Lower leg skin (tissue), 4 donors: ENCODE measurements around the gene C1orf210. TPM values are rescaled to one million over a fixed set of nuclear protein-coding genes. Genes with fewer than 3 reads are reported as not detected.

Source experiments
- DNase-seq, 2 donors: peaks; one replicate each; pipeline ENCODE4 v3.0.0-alpha.2; 2019; ENCODE audit warnings: low spot score in 2 of 2
- H3K4me3 ChIP-seq: fragments of 200-600 bp; sonication (generic); 2 replicates; pipeline ENCODE4 v1.5.1; 2017; ENCODE audit warnings: mild to moderate bottlenecking, low read depth; ENCODE audit not compliant: poor library complexity, severe bottlenecking
- POLR2A ChIP-seq, 2 donors: fragments of 450-650 bp; IDR thresholded peaks; one replicate each; pipeline ENCODE4 v1.6.1; 2016 to 2017; ENCODE audit warnings: antibody characterized with exemption in 2 of 2, mild to moderate bottlenecking in 1 of 2, moderate library complexity in 1 of 2
- WGBS, 2 donors: methylation state at CpG; one replicate each; pipeline ENCODE4 v1.1.5; 2018; 5-methylcytosine and 5-hydroxymethylcytosine counted together
- intact Hi-C: fragments of 100-400 bp; cut with DNase I; formaldehyde crosslinking; loops from one replicate; pipeline ENCODE4 v1.15.0; 2023; ENCODE audit warnings: low total_unique reads
- total RNA-seq, 4 donors: library from RNA; depleted of rRNA; stranded (reverse); fragments of >200 nt; gene quantifications; one replicate each; pipeline ENCODE4 v1.1.0, GENCODE V29; 2016
- TF ChIP-seq, protein P1 (sequence below), 3 donors: fragments of 450-650 bp; IDR thresholded peaks; one replicate each; pipeline ENCODE4 v1.5.1; 2016; ENCODE audit warnings: antibody characterized with exemption in 3 of 3, mild to moderate bottlenecking in 3 of 3, moderate library complexity in 2 of 3

Gene C1orf210
- total RNA-seq, 4 donors from 2014 or later = 16.1 to 28.2 (median 25.4) TPM

DNA sequence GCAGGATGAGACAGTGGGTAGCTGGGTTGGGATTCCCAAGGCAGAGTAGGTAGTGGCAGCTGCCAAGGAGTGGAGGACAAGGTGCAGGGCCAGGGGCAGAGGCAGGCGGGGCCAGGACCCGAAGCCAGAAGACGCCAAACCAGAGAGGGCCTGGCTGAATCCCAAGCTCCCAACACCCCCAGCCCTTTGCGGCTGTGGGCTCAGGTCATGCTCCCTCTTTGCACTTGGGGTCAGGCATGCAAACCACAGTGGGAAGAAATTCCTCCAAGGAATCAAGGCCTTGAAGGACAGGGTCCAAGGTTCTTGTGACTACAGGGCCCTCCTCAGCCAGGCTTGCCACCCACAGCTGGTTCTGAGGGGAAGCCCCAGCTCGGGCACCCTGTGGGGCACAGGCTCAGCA lies 6.2 kb downstream of the C1orf210 start:
- 83 to 89% methylated on average over 4 to 5 of the region's 5 CpGs for WGBS, 2 donors
- no peak overlapping the region for H3K4me3 ChIP-seq
- TF ChIP-seq, protein P1, sequence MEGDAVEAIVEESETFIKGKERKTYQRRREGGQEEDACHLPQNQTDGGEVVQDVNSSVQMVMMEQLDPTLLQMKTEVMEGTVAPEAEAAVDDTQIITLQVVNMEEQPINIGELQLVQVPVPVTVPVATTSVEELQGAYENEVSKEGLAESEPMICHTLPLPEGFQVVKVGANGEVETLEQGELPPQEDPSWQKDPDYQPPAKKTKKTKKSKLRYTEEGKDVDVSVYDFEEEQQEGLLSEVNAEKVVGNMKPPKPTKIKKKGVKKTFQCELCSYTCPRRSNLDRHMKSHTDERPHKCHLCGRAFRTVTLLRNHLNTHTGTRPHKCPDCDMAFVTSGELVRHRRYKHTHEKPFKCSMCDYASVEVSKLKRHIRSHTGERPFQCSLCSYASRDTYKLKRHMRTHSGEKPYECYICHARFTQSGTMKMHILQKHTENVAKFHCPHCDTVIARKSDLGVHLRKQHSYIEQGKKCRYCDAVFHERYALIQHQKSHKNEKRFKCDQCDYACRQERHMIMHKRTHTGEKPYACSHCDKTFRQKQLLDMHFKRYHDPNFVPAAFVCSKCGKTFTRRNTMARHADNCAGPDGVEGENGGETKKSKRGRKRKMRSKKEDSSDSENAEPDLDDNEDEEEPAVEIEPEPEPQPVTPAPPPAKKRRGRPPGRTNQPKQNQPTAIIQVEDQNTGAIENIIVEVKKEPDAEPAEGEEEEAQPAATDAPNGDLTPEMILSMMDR (IDR thresholded peaks at IDR 0.05) = no peak
- no peak for TF ChIP-seq POLR2A (IDR thresholded peaks at IDR 0.05)
- intact Hi-C loops = no loop called here
- DNase-seq = peak in 1 of 2 donors; percentile 57

DNA sequence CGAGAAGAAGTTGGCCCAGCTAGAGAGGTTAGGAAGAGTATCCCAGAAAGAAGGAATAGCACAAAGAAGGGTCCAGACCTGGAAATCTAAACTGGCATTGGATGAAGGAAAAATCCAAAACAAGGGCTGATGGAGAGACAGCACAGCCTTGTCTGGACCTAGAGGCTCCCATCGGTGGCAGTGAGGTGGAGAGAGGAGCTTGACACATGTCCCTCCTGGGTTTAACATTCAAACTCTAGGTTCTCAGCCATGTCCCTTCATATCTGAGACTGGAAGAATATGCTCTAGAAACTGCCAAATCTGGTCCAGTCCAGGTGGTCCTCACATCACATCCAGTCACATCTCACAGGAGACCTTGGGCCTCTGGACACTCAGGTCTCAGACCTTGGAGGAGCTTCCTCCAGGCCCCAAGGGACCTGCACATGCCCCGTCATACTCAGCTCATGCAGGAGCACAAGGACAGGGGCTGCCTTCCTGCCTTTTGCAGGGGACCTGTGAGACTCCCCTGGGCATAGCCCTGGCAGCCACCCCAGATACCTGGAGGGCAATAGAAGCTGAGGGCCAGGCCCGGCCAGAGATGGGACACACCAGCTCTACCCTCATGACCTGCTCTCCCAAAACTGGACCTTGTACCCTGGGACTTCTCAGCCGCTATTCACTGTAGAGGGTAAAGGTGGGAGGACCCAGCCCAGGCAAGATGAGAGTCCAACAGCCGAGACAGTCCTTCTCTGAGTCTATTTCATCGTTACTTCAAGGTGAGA lies 8.1 kb downstream of the C1orf210 start:
- DNase-seq = peak in 1 of 2 donors; percentile 76
- 81 to 87% methylated on average over 6 to 7 of the region's 7 CpGs for WGBS, 2 donors
- TF ChIP-seq, protein P1 (IDR thresholded peaks at IDR 0.05) = no peak
- TF ChIP-seq POLR2A (IDR thresholded peaks at IDR 0.05) = no peak
- intact Hi-C loops = no loop called here
- no peak overlapping the region for H3K4me3 ChIP-seq

DNA sequence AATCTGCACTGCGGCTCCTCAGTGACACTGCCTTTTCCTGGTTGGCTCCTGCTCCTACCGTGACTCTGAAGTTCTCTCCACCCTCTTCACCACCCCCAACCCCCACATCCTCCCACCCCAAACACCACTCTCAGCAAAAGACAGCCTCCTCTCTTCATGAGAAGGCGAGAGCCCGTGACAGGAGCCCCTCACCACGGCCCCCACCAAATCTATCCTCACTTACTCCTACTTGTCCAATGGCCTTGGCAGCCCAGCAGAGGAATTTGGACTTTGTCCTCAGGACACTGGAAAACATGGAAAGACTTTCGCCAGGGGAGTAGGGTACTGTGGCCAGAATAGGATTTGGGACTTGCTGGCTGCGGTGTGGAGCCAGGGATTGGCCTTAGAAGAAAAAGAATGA lies 8.7 kb downstream of the C1orf210 start:
- H3K4me3 ChIP-seq = no peak overlapping the region
- intact Hi-C loops = no loop called here
- no peak for TF ChIP-seq POLR2A (IDR thresholded peaks at IDR 0.05)
- TF ChIP-seq, protein P1 (IDR thresholded peaks at IDR 0.05) = no peak
- peak in 1 of 2 donors; percentile 68 for DNase-seq
- WGBS, 2 donors = 80 to 82% methylated on average over 7 of the region's 7 CpGs

DNA sequence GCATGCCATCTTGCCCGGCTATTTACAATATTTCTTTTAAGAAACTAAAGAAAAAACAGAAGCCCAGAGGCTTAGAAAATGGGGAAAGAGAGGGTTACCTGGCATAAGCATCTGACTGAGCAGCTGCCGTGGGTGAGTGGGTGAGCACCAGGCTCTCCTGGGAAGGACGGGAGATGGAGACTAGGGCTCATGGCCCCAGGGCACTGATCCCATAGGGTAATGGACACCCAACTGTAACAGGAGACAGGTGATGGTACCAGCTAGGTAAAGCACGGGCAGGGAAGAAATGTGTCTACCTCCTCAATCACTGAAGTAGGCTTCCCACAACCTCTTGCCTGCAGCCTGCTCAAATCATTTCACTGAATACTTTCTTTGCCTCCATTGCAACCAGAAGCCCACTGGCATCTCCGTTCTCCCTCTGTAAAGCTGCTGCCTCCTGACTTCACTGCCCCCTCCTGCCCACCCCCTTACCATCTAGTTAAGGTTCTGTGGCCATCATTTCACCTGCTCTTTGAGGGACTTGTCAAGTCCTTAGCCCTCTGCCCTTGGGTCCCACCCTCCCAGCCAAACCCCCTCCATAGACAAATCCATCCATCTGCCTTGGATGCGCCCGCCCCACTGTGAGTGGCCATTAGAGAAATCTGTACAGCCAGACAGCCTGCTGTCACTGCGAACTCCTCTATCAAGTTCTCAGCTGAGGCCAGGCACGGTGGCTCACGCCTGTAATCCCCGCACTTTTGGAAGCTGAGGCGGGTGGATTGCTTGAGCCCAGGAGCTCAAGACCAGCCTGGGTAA lies 9.4 kb downstream of the C1orf210 start:
- intact Hi-C loops = no loop called here
- H3K4me3 ChIP-seq = no peak overlapping the region
- DNase-seq = peak in 1 of 2 donors; percentile 69
- WGBS, 2 donors = 81 to 88% methylated on average over 12 of the region's 12 CpGs
- TF ChIP-seq POLR2A (IDR thresholded peaks at IDR 0.05) = no peak
- TF ChIP-seq, protein P1 (IDR thresholded peaks at IDR 0.05) = no peak

DNA sequence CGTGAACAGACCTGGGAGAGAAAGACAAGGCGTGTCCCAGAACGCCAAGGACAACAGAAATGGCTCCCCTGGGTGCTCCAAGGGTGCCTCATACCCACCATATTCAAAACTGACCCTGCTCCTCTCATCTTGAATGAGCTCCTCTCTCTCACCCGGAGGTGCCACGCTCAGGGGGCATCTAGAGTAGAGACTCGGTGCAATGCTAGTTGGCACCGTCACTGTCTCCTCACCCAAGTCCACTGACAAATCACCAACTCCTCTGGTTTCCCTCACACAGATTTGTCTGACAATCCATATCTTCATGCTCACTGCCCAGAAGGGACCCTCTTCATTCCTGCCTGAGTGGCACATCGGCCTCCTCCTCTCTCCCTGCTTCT lies 10.6 kb downstream of the C1orf210 start:
- TF ChIP-seq POLR2A (IDR thresholded peaks at IDR 0.05) = no peak
- TF ChIP-seq, protein P1 (IDR thresholded peaks at IDR 0.05) = no peak
- peak in 1 of 2 donors; percentile 53 for DNase-seq
- intact Hi-C loops = no loop called here
- 80 to 81% methylated on average over 8 of the region's 8 CpGs for WGBS, 2 donors
- H3K4me3 ChIP-seq = no peak overlapping the region
